Measurements from ENCODE around the gene CCDC40.

GRCh38 chr17:80070375-80071115, 34.1 kb downstream of the CCDC40 start:
- TF ChIP-seq, protein P1, sequence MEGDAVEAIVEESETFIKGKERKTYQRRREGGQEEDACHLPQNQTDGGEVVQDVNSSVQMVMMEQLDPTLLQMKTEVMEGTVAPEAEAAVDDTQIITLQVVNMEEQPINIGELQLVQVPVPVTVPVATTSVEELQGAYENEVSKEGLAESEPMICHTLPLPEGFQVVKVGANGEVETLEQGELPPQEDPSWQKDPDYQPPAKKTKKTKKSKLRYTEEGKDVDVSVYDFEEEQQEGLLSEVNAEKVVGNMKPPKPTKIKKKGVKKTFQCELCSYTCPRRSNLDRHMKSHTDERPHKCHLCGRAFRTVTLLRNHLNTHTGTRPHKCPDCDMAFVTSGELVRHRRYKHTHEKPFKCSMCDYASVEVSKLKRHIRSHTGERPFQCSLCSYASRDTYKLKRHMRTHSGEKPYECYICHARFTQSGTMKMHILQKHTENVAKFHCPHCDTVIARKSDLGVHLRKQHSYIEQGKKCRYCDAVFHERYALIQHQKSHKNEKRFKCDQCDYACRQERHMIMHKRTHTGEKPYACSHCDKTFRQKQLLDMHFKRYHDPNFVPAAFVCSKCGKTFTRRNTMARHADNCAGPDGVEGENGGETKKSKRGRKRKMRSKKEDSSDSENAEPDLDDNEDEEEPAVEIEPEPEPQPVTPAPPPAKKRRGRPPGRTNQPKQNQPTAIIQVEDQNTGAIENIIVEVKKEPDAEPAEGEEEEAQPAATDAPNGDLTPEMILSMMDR (IDR thresholded peaks at IDR 0.05 in 2 of 3, conservative IDR thresholded peaks at IDR 0.05 in 1 of 3; ENCODE audit: control insufficient read depth in 2 of 3, extremely low read depth in 1 of 3, insufficient read depth in 1 of 3, low read depth in 3 of 3, low read length in 3 of 3): no peak
- TF ChIP-seq SMC3 (IDR thresholded peaks at IDR 0.05; ENCODE audit: borderline replicate concordance, low read length) (no peak), USF1 (IDR thresholded peaks at IDR 0.05; ENCODE audit: borderline replicate concordance, extremely low read length, insufficient read depth, low read depth, low read length) (no peak), EED (IDR thresholded peaks at IDR 0.05; ENCODE audit: low read depth) (no peak), TAF1 (IDR thresholded peaks at IDR 0.05; ENCODE audit: borderline replicate concordance, low read depth, low read length) (no peak), ZBTB33 (IDR thresholded peaks at IDR 0.05) (no peak), NFYA (IDR thresholded peaks at IDR 0.05; ENCODE audit: borderline replicate concordance, low read depth, low read length) (no peak), CEBPZ (IDR thresholded peaks at IDR 0.05; ENCODE audit: low read depth, low read length) (no peak), HDAC2 (IDR thresholded peaks at IDR 0.05) (no peak)
